Loucy (cell line): Measurements from ENCODE around the gene RNASE2.

Source experiments
- EZH2phosphoT487 ChIP-seq: fragments of 200-600 bp; IDR thresholded peaks from 2 replicates; pipeline ENCODE4 v1.6.1; 2018; ENCODE audit warnings: antibody characterized with exemption, mild to moderate bottlenecking, moderate library complexity, borderline replicate concordance
- TF ChIP-seq, protein P1 (sequence below): fragments of 200-600 bp; sonication (generic); conservative IDR thresholded peaks from 2 replicates; pipeline ENCODE4 v1.5.1; 2014; ENCODE audit warnings: mild to moderate bottlenecking, antibody characterized with exemption, low read length

DNA sequence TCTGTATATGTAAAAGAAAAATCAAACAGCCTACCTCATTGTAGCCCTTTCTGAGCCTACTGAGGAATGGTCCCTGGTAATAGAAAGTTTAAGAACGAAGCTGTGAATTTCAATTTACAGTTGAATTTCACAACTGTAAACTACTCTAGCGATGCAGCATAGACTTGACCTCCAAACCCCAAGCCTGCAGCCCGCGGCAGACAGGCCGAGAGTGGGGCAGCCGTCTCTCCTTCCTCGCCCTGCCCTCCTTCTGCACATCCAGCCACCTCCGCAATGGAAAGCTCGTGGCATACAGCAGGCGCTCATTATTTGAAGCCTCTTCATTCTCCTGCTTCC lies 15.3 kb downstream of the RNASE2 start:
- TF ChIP-seq EZH2phosphoT487, result no peak
- TF ChIP-seq, protein P1, sequence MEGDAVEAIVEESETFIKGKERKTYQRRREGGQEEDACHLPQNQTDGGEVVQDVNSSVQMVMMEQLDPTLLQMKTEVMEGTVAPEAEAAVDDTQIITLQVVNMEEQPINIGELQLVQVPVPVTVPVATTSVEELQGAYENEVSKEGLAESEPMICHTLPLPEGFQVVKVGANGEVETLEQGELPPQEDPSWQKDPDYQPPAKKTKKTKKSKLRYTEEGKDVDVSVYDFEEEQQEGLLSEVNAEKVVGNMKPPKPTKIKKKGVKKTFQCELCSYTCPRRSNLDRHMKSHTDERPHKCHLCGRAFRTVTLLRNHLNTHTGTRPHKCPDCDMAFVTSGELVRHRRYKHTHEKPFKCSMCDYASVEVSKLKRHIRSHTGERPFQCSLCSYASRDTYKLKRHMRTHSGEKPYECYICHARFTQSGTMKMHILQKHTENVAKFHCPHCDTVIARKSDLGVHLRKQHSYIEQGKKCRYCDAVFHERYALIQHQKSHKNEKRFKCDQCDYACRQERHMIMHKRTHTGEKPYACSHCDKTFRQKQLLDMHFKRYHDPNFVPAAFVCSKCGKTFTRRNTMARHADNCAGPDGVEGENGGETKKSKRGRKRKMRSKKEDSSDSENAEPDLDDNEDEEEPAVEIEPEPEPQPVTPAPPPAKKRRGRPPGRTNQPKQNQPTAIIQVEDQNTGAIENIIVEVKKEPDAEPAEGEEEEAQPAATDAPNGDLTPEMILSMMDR, result no peak
